HL-60 (cell line): ENCODE measurements around the gene RFESD.

Experiments used
- CTCF ChIP-seq: IDR thresholded peaks from one replicate; pipeline ENCODE4 v1.5.1; 2011; ENCODE audit warnings: low read length, control low read depth, inconsistent platforms; ENCODE audit not compliant: insufficient read depth
- GABPA ChIP-seq: IDR thresholded peaks from 2 replicates; pipeline ENCODE4 v1.6.1; 2012; ENCODE audit warnings: low read depth
- POLR2AphosphoS5 ChIP-seq: IDR thresholded peaks from 2 replicates; pipeline ENCODE4 v1.6.1; 2012; ENCODE audit warnings: low read depth
- REST ChIP-seq: IDR thresholded peaks from 2 replicates; pipeline ENCODE4 v1.6.1; 2012; ENCODE audit warnings: low read depth; ENCODE audit not compliant: insufficient replicate concordance
- SPI1 ChIP-seq: IDR thresholded peaks from 2 replicates; pipeline ENCODE4 v1.6.1; 2012; ENCODE audit warnings: low read depth, mild to moderate bottlenecking, borderline replicate concordance

- no peak for TF ChIP-seq POLR2AphosphoS5
- TF ChIP-seq CTCF, result no peak
- no peak for TF ChIP-seq REST
- TF ChIP-seq SPI1, result no peak
- no peak for TF ChIP-seq GABPA
These were observed 33.1 kb upstream of the RFESD start for GRCh38 chr5:95613514-95613913.
